Right lobe of liver (tissue), 4 donors: Measurements from ENCODE around the gene RHEX.

Source experiments
- POLR2A ChIP-seq: fragments of 450-650 bp; IDR thresholded peaks from one replicate; pipeline ENCODE4 v1.6.1; 2017; ENCODE audit warnings: antibody characterized with exemption, mild to moderate bottlenecking
- TF ChIP-seq, protein P1 (sequence below), 4 donors: fragments of 200-600 bp in 3 of 4; fragments of 450-650 bp in 1 of 4; IDR thresholded peaks; one replicate each; pipeline versions ENCODE4 v1.5.1 to v1.8.0; 2016 to 2022; ENCODE audit warnings: antibody characterized with exemption in 4 of 4, mild to moderate bottlenecking in 2 of 4
- donor health status: DM: no; HTN: no; CAD: no.
- donor health status: DM: no; HTN: no; CAD: no.
- donor health status: DM: no; HTN: yes; CAD: no.

DNA sequence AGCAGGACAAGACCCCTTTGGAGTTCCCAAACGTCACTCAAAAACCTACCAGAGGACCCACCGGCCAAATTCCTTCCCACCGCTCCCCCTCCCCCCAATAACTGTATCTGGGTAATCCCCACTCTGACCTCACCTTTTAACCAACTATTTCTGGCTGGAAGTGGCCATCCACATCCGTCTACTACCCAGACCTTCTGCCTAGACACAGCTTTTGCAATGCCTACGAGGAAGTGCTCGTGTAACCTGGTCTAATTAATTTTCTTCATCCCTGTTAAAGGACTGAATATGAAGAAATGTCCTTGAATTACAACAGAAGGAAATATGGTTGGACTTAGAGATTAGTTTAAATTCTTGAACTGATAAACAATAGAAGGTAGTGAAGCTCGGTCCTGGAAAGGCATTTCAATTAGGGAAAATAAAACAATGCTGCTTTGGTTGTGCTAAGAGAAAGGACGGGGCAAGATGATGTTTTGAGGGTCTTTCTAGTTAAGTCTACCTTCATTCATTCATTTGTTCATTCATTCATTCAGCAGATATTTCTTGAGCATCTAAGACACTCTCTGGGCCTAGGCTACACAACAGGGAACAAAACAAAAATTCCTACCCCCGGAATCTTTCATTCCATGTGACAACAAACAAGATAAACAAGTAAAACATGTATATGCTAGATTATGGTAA is 45.4 kb downstream of the RHEX start:
- TF ChIP-seq, protein P1, sequence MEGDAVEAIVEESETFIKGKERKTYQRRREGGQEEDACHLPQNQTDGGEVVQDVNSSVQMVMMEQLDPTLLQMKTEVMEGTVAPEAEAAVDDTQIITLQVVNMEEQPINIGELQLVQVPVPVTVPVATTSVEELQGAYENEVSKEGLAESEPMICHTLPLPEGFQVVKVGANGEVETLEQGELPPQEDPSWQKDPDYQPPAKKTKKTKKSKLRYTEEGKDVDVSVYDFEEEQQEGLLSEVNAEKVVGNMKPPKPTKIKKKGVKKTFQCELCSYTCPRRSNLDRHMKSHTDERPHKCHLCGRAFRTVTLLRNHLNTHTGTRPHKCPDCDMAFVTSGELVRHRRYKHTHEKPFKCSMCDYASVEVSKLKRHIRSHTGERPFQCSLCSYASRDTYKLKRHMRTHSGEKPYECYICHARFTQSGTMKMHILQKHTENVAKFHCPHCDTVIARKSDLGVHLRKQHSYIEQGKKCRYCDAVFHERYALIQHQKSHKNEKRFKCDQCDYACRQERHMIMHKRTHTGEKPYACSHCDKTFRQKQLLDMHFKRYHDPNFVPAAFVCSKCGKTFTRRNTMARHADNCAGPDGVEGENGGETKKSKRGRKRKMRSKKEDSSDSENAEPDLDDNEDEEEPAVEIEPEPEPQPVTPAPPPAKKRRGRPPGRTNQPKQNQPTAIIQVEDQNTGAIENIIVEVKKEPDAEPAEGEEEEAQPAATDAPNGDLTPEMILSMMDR (IDR thresholded peaks at IDR 0.05): no peak
- no peak for TF ChIP-seq POLR2A
